Measurements from ENCODE around the gene PTPRK.

- TF ChIP-seq CTCF (IDR thresholded peaks at IDR 0.05), result no peak
- TF ChIP-seq ZFX (IDR thresholded peaks at IDR 0.05; ENCODE audit: borderline replicate concordance), result no peak
Observed at GRCh38 chr6:128233531-128233930, 286.9 kb downstream of the PTPRK start.

Data from 22Rv1 (cell line).